Measurements from ENCODE around the gene SUFU.

The SUFU gene

DNA sequence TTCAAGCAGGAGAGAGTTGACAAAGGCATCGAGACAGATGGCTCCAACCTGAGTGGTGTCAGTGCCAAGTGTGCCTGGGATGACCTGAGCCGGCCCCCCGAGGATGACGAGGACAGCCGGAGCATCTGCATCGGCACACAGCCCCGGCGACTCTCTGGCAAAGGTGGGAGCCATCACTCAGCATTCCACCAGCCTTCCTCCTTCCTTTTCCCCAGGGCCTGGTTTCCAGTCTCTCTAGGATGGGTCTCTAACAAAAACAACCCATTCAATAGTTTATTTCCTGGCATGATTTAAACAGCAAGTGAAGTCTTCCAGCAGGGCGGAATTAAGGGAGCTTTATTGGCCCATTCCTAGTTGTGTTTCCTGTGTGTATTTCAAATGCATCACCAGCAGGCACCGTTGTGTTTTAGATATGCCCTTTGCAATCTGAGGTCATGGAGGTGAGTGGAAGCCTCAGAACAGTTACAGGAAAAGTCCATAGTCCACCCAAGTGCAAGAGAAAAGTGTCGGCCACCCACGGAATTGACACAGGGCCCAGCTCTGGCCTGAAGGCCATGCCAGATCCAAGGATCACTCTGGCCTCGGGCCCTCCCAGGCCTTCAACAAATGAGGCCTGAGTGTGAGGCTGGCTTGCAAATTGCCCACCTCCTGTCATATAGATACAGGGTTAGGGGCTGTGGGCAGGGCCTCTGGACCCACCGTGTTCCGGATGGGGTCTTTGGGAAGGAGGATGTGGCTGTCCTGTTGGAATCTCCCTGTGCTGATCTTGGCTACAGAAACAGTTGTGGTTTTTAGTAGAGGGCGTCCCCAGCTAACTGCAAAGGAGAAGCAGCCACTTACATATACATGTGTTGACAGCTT lies 93.6 kb downstream of the SUFU start:
- Mint-ChIP-seq H3K4me3 (no peak overlapping the region), H3K4me1 (peaks cover 4 to 5% of the 10 kb centered on the region in 2 donors), H3K9me3 (no peaks in the 10 kb centered on the region), H3K36me3 (peaks cover 20 to 47% of the 10 kb centered on the region in 2 donors), H3K27ac (no peak overlapping the region), H3K27me3 (no peaks in the 10 kb centered on the region)
- no peak for DNase-seq
- ATAC-seq (replicated peaks) = no peak

GRCh38 chr10:102598243-102598642 lies 94.5 kb downstream of the SUFU start:
- Mint-ChIP-seq H3K4me1 (peaks cover 4 to 5% of the 10 kb centered on the region in 2 donors), H3K4me3 (no peak overlapping the region), H3K9me3 (no peaks in the 10 kb centered on the region), H3K36me3 (peaks cover 24 to 46% of the 10 kb centered on the region in 2 donors), H3K27me3 (no peaks in the 10 kb centered on the region), H3K27ac (peak overlapping the region; percentile 53)
- DNase-seq (no peak), ATAC-seq (replicated peaks) (no peak)

GRCh38 chr10:102599565-102600327 lies 96.0 kb downstream of the SUFU start:
- Mint-ChIP-seq H3K27me3 (no peaks in the 10 kb centered on the region), H3K9me3 (no peaks in the 10 kb centered on the region), H3K27ac (no peak overlapping the region), H3K4me3 (no peak overlapping the region), H3K36me3 (peaks cover 24 to 48% of the 10 kb centered on the region in 2 donors), H3K4me1 (peaks cover 4 to 5% of the 10 kb centered on the region in 2 donors)
- DNase-seq (no peak), ATAC-seq (replicated peaks) (no peak)

GRCh38 chr10:102600816-102601215 lies 97.0 kb downstream of the SUFU start:
- peaks cover 24 to 42% of the 10 kb centered on the region in 2 donors for H3K36me3 Mint-ChIP-seq
- no peak overlapping the region for H3K27ac Mint-ChIP-seq
- DNase-seq = no peak
- ATAC-seq (replicated peaks) = no peak
- no peaks in the 10 kb centered on the region for H3K9me3 Mint-ChIP-seq
- peaks cover 4 to 5% of the 10 kb centered on the region in 2 donors for H3K4me1 Mint-ChIP-seq
- H3K4me3 Mint-ChIP-seq = no peak overlapping the region
- no peaks in the 10 kb centered on the region for H3K27me3 Mint-ChIP-seq

- DNase-seq (no peak), ATAC-seq (replicated peaks) (no peak)
- Mint-ChIP-seq H3K27me3 (no peaks in the 10 kb centered on the region), H3K4me3 (no peak overlapping the region), H3K9me3 (no peaks in the 10 kb centered on the region), H3K27ac (no peak overlapping the region), H3K4me1 (peaks cover 0 to 1% of the 10 kb centered on the region in 2 donors), H3K36me3 (peaks cover 24 to 43% of the 10 kb centered on the region in 2 donors)
Observed at GRCh38 chr10:102601639-102602038, 97.9 kb downstream of the SUFU start.

DNA sequence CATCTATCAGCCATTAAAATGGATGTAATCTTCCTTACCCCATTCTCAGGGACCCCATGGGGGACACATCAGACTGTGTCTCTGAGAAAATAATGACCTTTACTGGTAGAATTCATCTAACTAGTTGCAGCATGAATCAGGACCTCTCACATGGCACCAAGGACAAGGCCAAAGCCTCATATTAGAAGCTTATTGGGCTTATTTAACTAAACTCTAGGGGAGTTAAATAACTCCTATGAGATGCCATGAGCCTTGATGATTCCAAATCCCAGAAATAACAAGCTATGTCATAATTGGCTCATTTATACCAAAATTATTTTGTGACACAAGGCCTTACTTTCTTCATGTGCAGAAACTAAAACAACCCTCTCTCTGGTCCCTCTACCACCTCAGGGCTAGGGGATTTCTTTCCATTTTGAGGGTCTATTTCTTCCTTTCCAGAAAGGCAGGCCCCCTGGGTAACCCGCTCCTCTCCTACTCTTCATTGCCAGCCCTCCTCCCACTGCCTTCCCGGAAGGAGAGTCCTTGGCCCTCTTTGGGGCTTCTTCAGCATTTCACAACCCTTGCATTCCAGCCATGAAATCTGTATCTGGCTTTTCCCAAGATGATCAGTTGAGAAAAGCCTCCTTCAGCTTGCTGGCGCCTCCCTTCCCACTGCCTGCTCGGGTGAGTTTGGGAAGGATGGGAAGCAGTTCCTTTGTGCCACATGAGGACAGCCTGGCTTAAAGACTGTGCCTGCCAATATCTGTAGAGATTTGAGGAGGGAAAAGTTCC lies 98.7 kb downstream of the SUFU start:
- DNase-seq (no peak), ATAC-seq (replicated peaks) (no peak)
- H3K9me3 Mint-ChIP-seq = no peaks in the 10 kb centered on the region
- H3K4me1 Mint-ChIP-seq = no peaks in the 10 kb centered on the region
- no peak overlapping the region for H3K4me3 Mint-ChIP-seq
- H3K36me3 Mint-ChIP-seq = peaks cover 25 to 40% of the 10 kb centered on the region in 2 donors
- H3K27me3 Mint-ChIP-seq = no peaks in the 10 kb centered on the region
- no peak overlapping the region for H3K27ac Mint-ChIP-seq

DNA sequence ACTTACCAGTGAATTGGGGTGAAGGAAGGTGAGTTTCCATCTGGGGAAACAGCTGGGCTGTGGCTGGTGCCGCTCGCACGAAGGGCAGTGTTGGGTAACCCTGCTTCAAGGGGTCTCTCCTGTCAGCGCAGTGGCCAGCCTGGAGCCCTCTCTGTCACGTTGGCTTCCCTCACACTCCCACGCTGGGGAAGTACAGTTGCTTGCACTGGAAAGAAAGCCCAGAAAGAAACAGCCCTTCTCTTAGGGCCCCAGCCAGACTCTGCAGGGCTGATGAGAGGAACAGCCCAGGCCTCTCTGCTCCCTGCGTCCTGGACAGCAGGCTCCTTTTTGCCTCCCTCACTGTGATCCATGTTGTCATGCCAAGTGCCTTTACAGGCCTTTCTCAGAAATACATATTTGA lies 100.2 kb downstream of the SUFU start:
- ATAC-seq (replicated peaks) = no peak
- peaks cover 22 to 31% of the 10 kb centered on the region in 2 donors for H3K36me3 Mint-ChIP-seq
- H3K4me3 Mint-ChIP-seq = no peak overlapping the region
- H3K27me3 Mint-ChIP-seq = no peaks in the 10 kb centered on the region
- H3K4me1 Mint-ChIP-seq = peaks cover 3 to 12% of the 10 kb centered on the region in 2 donors
- H3K9me3 Mint-ChIP-seq = no peaks in the 10 kb centered on the region
- no peak for DNase-seq
- H3K27ac Mint-ChIP-seq = no peak overlapping the region

- peak in 1 of 2 donors; percentile 12 for ATAC-seq (replicated peaks)
- peaks cover 20 to 26% of the 10 kb centered on the region in 2 donors for H3K36me3 Mint-ChIP-seq
- H3K9me3 Mint-ChIP-seq = no peaks in the 10 kb centered on the region
- peak overlapping the region; percentile 80 for H3K27ac Mint-ChIP-seq
- H3K4me3 Mint-ChIP-seq = no peak overlapping the region
- H3K4me1 Mint-ChIP-seq = peaks cover 3 to 16% of the 10 kb centered on the region in 2 donors
- H3K27me3 Mint-ChIP-seq = no peaks in the 10 kb centered on the region
- DNase-seq = no peak
Observed at GRCh38 chr10:102604439-102604841, 100.7 kb downstream of the SUFU start.

- no peak for ATAC-seq (replicated peaks)
- no peaks in the 10 kb centered on the region for H3K27me3 Mint-ChIP-seq
- H3K36me3 Mint-ChIP-seq = peaks cover 20 to 22% of the 10 kb centered on the region in 2 donors
- DNase-seq = no peak
- H3K4me3 Mint-ChIP-seq = no peak overlapping the region
- no peak overlapping the region for H3K27ac Mint-ChIP-seq
- peaks cover 3 to 16% of the 10 kb centered on the region in 2 donors for H3K4me1 Mint-ChIP-seq
- no peaks in the 10 kb centered on the region for H3K9me3 Mint-ChIP-seq
Observed at GRCh38 chr10:102605712-102606111, 101.9 kb downstream of the SUFU start.

DNA sequence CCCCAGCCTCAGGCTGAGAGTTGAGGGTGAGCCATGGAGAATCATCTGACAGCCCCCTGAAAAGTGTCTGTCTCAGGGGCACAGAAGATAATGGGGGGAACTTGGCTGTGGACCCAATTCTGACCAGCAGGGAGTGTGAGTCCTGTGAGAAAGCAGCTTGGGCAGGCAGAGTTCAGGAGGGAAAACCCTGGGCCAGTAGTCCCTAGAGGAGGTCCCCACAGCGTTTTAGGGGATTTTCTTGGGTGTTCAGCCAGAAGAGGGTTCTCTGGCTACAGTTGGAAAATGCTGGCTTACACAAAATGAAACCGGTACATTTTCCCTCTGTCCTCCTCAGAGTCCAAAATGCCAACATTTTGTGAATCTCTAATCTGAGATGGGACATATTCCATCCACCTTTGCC lies 104.7 kb downstream of the SUFU start:
- peak; percentile 55 to 88 for ATAC-seq (replicated peaks)
- Mint-ChIP-seq H3K4me3 (no peak overlapping the region), H3K36me3 (peaks cover 20 to 23% of the 10 kb centered on the region in 2 donors), H3K9me3 (no peaks in the 10 kb centered on the region), H3K27me3 (no peaks in the 10 kb centered on the region), H3K4me1 (peaks cover 10 to 31% of the 10 kb centered on the region in 2 donors), H3K27ac (peak overlapping the region; percentile 51)
- no peak for DNase-seq

DNA sequence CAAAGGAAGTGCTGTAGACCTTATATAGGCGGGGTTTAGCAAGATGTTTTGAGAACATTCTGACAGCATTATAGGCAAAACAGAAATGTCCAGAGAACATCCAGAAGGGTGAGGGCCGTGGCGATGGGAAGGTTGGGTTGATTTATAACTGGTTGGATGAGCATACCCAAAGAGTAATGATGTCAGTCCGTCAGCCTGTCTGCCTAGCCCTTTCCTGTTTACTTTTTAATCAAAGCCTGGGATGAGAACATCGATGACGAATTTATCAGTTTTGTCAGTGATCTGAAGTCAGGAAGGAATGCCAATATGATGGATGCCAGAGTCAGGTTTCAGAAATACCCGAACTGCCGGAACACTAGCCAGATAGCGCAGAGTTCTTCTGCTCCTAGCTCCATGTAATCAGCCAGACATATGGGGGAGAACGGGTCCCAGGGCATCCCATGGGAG lies 106.7 kb downstream of the SUFU start:
- Mint-ChIP-seq H3K9me3 (no peaks in the 10 kb centered on the region), H3K4me3 (no peak overlapping the region), H3K36me3 (peaks cover 13 to 19% of the 10 kb centered on the region in 2 donors), H3K27me3 (no peaks in the 10 kb centered on the region), H3K27ac (peak overlapping the region; percentile 6), H3K4me1 (peaks cover 10 to 35% of the 10 kb centered on the region in 2 donors)
- DNase-seq = no peak
- ATAC-seq (replicated peaks) = no peak

GRCh38 chr10:102611514-102612087 lies 107.8 kb downstream of the SUFU start:
- no peak overlapping the region for H3K27ac Mint-ChIP-seq
- H3K36me3 Mint-ChIP-seq = peaks cover 11 to 16% of the 10 kb centered on the region in 2 donors
- no peak overlapping the region for H3K4me3 Mint-ChIP-seq
- ATAC-seq (replicated peaks) (no peak), DNase-seq (no peak)
- H3K27me3 Mint-ChIP-seq = no peaks in the 10 kb centered on the region
- H3K9me3 Mint-ChIP-seq = no peaks in the 10 kb centered on the region
- peaks cover 16 to 46% of the 10 kb centered on the region in 2 donors for H3K4me1 Mint-ChIP-seq

DNA sequence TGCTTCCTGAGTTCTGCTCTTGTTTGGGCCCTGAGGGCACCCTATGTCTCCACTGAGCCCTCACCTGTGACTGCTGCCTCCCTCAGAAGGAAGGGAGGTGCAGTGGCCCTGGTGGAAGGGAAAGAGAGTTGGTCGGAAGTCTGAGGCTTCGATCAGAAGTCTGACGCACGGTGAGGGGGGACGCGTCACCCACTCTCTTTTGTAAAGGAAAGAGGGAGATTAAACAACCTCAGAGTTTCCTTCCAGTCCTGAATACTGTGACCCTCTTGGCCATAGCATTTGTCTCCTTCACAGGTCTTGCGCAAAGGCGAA lies 109.1 kb downstream of the SUFU start:
- no peaks in the 10 kb centered on the region for H3K9me3 Mint-ChIP-seq
- no peak overlapping the region for H3K4me3 Mint-ChIP-seq
- no peak for ATAC-seq (replicated peaks)
- no peaks in the 10 kb centered on the region for H3K27me3 Mint-ChIP-seq
- peaks cover 19 to 26% of the 10 kb centered on the region in 2 donors for H3K36me3 Mint-ChIP-seq
- peak overlapping the region; percentile 44 for H3K27ac Mint-ChIP-seq
- no peak for DNase-seq
- H3K4me1 Mint-ChIP-seq = peaks cover 16 to 49% of the 10 kb centered on the region in 2 donors

- H3K9me3 Mint-ChIP-seq = no peaks in the 10 kb centered on the region
- no peak overlapping the region for H3K4me3 Mint-ChIP-seq
- H3K27me3 Mint-ChIP-seq = no peaks in the 10 kb centered on the region
- DNase-seq = no peak
- peak overlapping the region; percentile 44 for H3K27ac Mint-ChIP-seq
- no peak for ATAC-seq (replicated peaks)
- H3K4me1 Mint-ChIP-seq = peaks cover 14 to 45% of the 10 kb centered on the region in 2 donors
- H3K36me3 Mint-ChIP-seq = peaks cover 21 to 29% of the 10 kb centered on the region in 2 donors
Observed at GRCh38 chr10:102613286-102613685, 109.5 kb downstream of the SUFU start.
